ENCODE results near the gene MND1. TPM values are rescaled to one million over a fixed set of nuclear protein-coding genes. Genes with fewer than 3 reads are reported as not detected.
"Not testable (repeated sequence)": the region's sequence is repeated elsewhere in the genome, so short reads cannot be mapped to it uniquely, and the experiment has no call there.

MND1 gene
- polyA plus RNA-seq, 4 donors = 3.8 to 9.3 (median 7.2) TPM; not detected in 1

GRCh38 chr4:153401501-153401900 is 57.0 kb downstream of the MND1 start:
- 96 to 100% (median 97%) methylated on average over 1 of the region's 1 CpG for WGBS, 3 donors
- FAIRE-seq (no peak), DNase-seq (no peak)
- H3K4me1 ChIP-seq (ENCODE audit: control insufficient read depth in 3 of 3, insufficient read depth in 2 of 3, low read depth in 1 of 3, low read length in 2 of 3) = no peaks in the 10 kb centered on the region
- no peak overlapping the region for H3K27ac ChIP-seq (ENCODE audit: low read depth in 1 of 3, low read length in 2 of 3)
- no peak overlapping the region for H3K4me3 ChIP-seq (ENCODE audit: low read depth in 1 of 3, low read length in 3 of 3)
- H3K36me3 ChIP-seq (ENCODE audit: control insufficient read depth in 3 of 3, insufficient read depth in 2 of 3, low read depth in 1 of 3, low read length in 3 of 3) = peaks cover 0 to 2% (median 2%) of the 10 kb centered on the region in 3 donors
- no peaks in the 10 kb centered on the region for H3K27me3 ChIP-seq (ENCODE audit: control insufficient read depth in 3 of 3, insufficient read depth in 3 of 3, low read length in 3 of 3)
- peaks cover 0 to 3% of the 10 kb centered on the region in 2 donors for H3K9me3 ChIP-seq (ENCODE audit: control insufficient read depth in 2 of 2, insufficient read depth in 1 of 2, low read depth in 1 of 2, low read length in 1 of 2)

- DNase-seq = no peak
- Histone ChIP-seq H3K4me1 (ENCODE audit: control insufficient read depth in 3 of 3, insufficient read depth in 2 of 3, low read depth in 1 of 3, low read length in 2 of 3) (no peaks in the 10 kb centered on the region), H3K27ac (ENCODE audit: low read depth in 1 of 3, low read length in 2 of 3) (no peak overlapping the region), H3K9me3 (ENCODE audit: control insufficient read depth in 2 of 2, insufficient read depth in 1 of 2, low read depth in 1 of 2, low read length in 1 of 2) (peaks cover 0 to 5% of the 10 kb centered on the region in 2 donors), H3K36me3 (ENCODE audit: control insufficient read depth in 3 of 3, insufficient read depth in 2 of 3, low read depth in 1 of 3, low read length in 3 of 3) (peaks cover 0 to 2% (median 2%) of the 10 kb centered on the region in 3 donors), H3K27me3 (ENCODE audit: control insufficient read depth in 3 of 3, insufficient read depth in 3 of 3, low read length in 3 of 3) (no peaks in the 10 kb centered on the region), H3K4me3 (ENCODE audit: low read depth in 1 of 3, low read length in 3 of 3) (no peak overlapping the region)
- FAIRE-seq = no peak
- 87 to 93% (median 92%) methylated on average over 2 of the region's 2 CpGs for WGBS, 3 donors
These were observed 57.9 kb downstream of the MND1 start for GRCh38 chr4:153402366-153402765.

DNA sequence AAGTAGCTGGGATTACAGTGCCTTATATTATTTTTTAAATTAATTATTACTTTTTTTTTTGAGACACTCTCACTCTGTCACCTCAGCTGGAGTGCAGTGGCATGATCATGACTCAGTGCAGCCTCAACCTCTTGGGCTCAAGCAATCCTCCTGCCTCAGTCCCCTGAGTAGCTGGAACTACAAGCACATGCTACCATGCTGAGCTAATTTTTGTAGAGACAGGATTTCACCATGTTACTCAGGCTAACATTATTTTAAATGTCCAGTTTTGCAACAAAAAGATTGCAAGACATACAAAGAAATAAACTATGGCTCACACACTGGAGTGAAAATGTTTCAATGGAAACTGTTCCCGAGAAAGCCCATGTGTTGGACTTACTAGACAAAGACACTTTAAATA is 59.2 kb downstream of the MND1 start:
- no peak for DNase-seq
- 94 to 100% (median 100%) methylated on average over 1 of the region's 1 CpG for WGBS, 3 donors
- FAIRE-seq = no peak

GRCh38 chr4:153407906-153408305 is 63.4 kb downstream of the MND1 start:
- Histone ChIP-seq H3K36me3 (ENCODE audit: control insufficient read depth in 3 of 3, insufficient read depth in 2 of 3, low read depth in 1 of 3, low read length in 3 of 3) (peaks cover 0 to 3% (median 0%) of the 10 kb centered on the region in 3 donors), H3K4me1 (ENCODE audit: control insufficient read depth in 3 of 3, insufficient read depth in 2 of 3, low read depth in 1 of 3, low read length in 2 of 3) (no peaks in the 10 kb centered on the region), H3K27me3 (ENCODE audit: control insufficient read depth in 3 of 3, insufficient read depth in 3 of 3, low read length in 3 of 3) (no peaks in the 10 kb centered on the region), H3K27ac (ENCODE audit: low read depth in 1 of 3, low read length in 2 of 3) (no peak overlapping the region), H3K4me3 (ENCODE audit: low read depth in 1 of 3, low read length in 3 of 3) (no peak overlapping the region), H3K9me3 (ENCODE audit: control insufficient read depth in 2 of 2, insufficient read depth in 1 of 2, low read depth in 1 of 2, low read length in 1 of 2) (peaks cover 0 to 6% of the 10 kb centered on the region in 2 donors)
- WGBS, 3 donors = 97 to 100% (median 98%) methylated on average over 3 of the region's 3 CpGs
- FAIRE-seq (no peak), DNase-seq (no peak)

More for the DNA sequence above, 59.2 kb downstream of the MND1 start:
- Histone ChIP-seq H3K9me3 (ENCODE audit: control insufficient read depth in 2 of 2, insufficient read depth in 1 of 2, low read depth in 1 of 2, low read length in 1 of 2) (peaks cover 0 to 8% of the 10 kb centered on the region in 2 donors), H3K27ac (ENCODE audit: low read depth in 1 of 3, low read length in 2 of 3) (no peak overlapping the region), H3K4me1 (ENCODE audit: control insufficient read depth in 3 of 3, insufficient read depth in 2 of 3, low read depth in 1 of 3, low read length in 2 of 3) (no peaks in the 10 kb centered on the region), H3K27me3 (ENCODE audit: control insufficient read depth in 3 of 3, insufficient read depth in 3 of 3, low read length in 3 of 3) (no peaks in the 10 kb centered on the region), H3K36me3 (ENCODE audit: control insufficient read depth in 3 of 3, insufficient read depth in 2 of 3, low read depth in 1 of 3, low read length in 3 of 3) (peaks cover 0 to 3% (median 0%) of the 10 kb centered on the region in 3 donors), H3K4me3 (ENCODE audit: low read depth in 1 of 3, low read length in 3 of 3) (no peak overlapping the region)

DNA sequence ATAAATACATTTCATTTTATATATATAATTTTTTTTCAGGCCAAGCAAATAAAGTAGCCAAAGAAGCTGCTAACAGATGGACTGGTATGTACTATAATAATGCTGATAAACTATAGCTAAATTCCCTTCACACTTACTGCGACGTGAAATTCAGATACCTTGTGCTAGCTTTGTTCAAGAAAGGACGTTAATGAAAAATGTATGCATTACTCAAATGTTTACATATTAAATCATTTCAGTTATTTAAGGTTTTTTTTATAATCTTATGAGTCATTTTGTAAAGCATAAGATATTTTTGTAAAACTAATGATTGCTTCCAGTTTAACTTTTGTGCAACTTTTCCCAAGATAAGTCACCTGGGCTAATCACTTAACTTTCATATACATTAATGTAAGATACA is 64.4 kb downstream of the MND1 start:
- no peaks in the 10 kb centered on the region for H3K4me1 ChIP-seq (ENCODE audit: control insufficient read depth in 3 of 3, insufficient read depth in 2 of 3, low read depth in 1 of 3, low read length in 2 of 3)
- H3K27me3 ChIP-seq (ENCODE audit: control insufficient read depth in 3 of 3, insufficient read depth in 3 of 3, low read length in 3 of 3) = no peaks in the 10 kb centered on the region
- H3K36me3 ChIP-seq (ENCODE audit: control insufficient read depth in 3 of 3, insufficient read depth in 2 of 3, low read depth in 1 of 3, low read length in 3 of 3) = peaks cover 0 to 3% (median 0%) of the 10 kb centered on the region in 3 donors
- FAIRE-seq = no peak
- peaks cover 0 to 5% of the 10 kb centered on the region in 2 donors for H3K9me3 ChIP-seq (ENCODE audit: control insufficient read depth in 2 of 2, insufficient read depth in 1 of 2, low read depth in 1 of 2, low read length in 1 of 2)
- no peak overlapping the region for H3K4me3 ChIP-seq (ENCODE audit: low read depth in 1 of 3, low read length in 3 of 3)
- DNase-seq = no peak
- WGBS, 3 donors = 92 to 96% (median 94%) methylated on average over 3 of the region's 3 CpGs
- H3K27ac ChIP-seq (ENCODE audit: low read depth in 1 of 3, low read length in 2 of 3) = no peak overlapping the region

DNA sequence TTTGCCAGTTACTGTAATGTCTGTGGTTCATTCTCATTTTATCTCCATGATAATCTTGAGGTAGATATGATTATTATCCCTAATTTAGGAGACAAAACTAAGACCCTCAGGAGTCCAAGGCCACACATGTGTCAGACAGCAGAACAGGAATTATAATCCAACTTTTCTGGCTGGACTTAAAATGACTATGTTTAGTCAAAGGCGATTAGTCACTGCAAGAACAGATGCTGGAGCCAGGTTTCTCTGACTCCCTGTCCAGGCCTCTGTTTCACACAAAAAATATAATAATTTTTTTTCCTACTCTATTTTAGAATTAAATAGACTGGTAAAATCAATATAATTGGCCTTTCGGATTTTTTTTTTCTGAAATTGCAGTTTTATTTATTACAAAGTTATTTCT is 64.9 kb downstream of the MND1 start:
- FAIRE-seq = no peak
- WGBS, 3 donors = 73 to 93% (median 91%) methylated on average over 2 of the region's 2 CpGs
- DNase-seq = no peak

GRCh38 chr4:153409924-153410501 is 65.5 kb downstream of the MND1 start:
- Histone ChIP-seq H3K4me3 (ENCODE audit: low read depth in 1 of 3, low read length in 3 of 3) (no peak overlapping the region), H3K27me3 (ENCODE audit: control insufficient read depth in 3 of 3, insufficient read depth in 3 of 3, low read length in 3 of 3) (no peaks in the 10 kb centered on the region), H3K4me1 (ENCODE audit: control insufficient read depth in 3 of 3, insufficient read depth in 2 of 3, low read depth in 1 of 3, low read length in 2 of 3) (no peaks in the 10 kb centered on the region), H3K27ac (ENCODE audit: low read depth in 1 of 3, low read length in 2 of 3) (no peak overlapping the region), H3K36me3 (ENCODE audit: control insufficient read depth in 3 of 3, insufficient read depth in 2 of 3, low read depth in 1 of 3, low read length in 3 of 3) (peaks cover 0 to 3% (median 0%) of the 10 kb centered on the region in 3 donors), H3K9me3 (ENCODE audit: control insufficient read depth in 2 of 2, insufficient read depth in 1 of 2, low read depth in 1 of 2, low read length in 1 of 2) (peaks cover 0 to 5% of the 10 kb centered on the region in 2 donors)
- WGBS, 3 donors = 82 to 88% (median 84%) methylated on average over 4 of the region's 4 CpGs
- DNase-seq (no peak), FAIRE-seq (no peak)

More for the DNA sequence above, 64.9 kb downstream of the MND1 start:
- H3K4me1 ChIP-seq (ENCODE audit: control insufficient read depth in 3 of 3, insufficient read depth in 2 of 3, low read depth in 1 of 3, low read length in 2 of 3) = no peaks in the 10 kb centered on the region
- H3K27ac ChIP-seq (ENCODE audit: low read depth in 1 of 3, low read length in 2 of 3) = no peak overlapping the region
- no peaks in the 10 kb centered on the region for H3K27me3 ChIP-seq (ENCODE audit: control insufficient read depth in 3 of 3, insufficient read depth in 3 of 3, low read length in 3 of 3)
- no peak overlapping the region for H3K4me3 ChIP-seq (ENCODE audit: low read depth in 1 of 3, low read length in 3 of 3)
- H3K36me3 ChIP-seq (ENCODE audit: control insufficient read depth in 3 of 3, insufficient read depth in 2 of 3, low read depth in 1 of 3, low read length in 3 of 3) = peaks cover 0 to 3% (median 0%) of the 10 kb centered on the region in 3 donors
- peaks cover 0 to 5% of the 10 kb centered on the region in 2 donors for H3K9me3 ChIP-seq (ENCODE audit: control insufficient read depth in 2 of 2, insufficient read depth in 1 of 2, low read depth in 1 of 2, low read length in 1 of 2)

DNA sequence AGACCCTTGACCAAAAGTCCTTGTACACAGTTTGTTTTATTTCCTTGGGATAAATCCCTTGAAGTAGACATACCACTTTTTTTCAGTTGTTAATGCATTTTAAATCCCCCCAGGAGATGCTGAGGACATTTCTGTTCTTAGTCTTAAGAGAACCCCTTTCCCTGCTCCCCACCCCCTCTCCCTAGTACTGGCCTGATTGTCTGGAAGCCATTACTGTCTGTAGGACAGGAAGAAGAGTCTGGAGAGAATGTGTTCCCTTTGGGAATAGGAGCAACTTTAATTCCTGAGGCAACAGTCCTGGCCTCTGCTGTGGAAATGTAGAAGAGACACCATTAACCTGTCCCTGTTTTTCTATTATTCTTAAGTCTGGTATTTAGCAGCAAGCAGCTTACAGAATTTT is 69.4 kb downstream of the MND1 start:
- Histone ChIP-seq H3K4me3 (ENCODE audit: low read depth in 1 of 3, low read length in 3 of 3) (no peak overlapping the region), H3K27me3 (ENCODE audit: control insufficient read depth in 3 of 3, insufficient read depth in 3 of 3, low read length in 3 of 3) (no peaks in the 10 kb centered on the region), H3K9me3 (ENCODE audit: control insufficient read depth in 2 of 2, insufficient read depth in 1 of 2, low read depth in 1 of 2, low read length in 1 of 2) (no peaks in the 10 kb centered on the region), H3K27ac (ENCODE audit: low read depth in 1 of 3, low read length in 2 of 3) (no peak overlapping the region), H3K36me3 (ENCODE audit: control insufficient read depth in 3 of 3, insufficient read depth in 2 of 3, low read depth in 1 of 3, low read length in 3 of 3) (no peaks in the 10 kb centered on the region), H3K4me1 (ENCODE audit: control insufficient read depth in 3 of 3, insufficient read depth in 2 of 3, low read depth in 1 of 3, low read length in 2 of 3) (no peaks in the 10 kb centered on the region)
- FAIRE-seq = no peak
- no peak for DNase-seq

- not testable (repeated sequence) for DNase-seq; H3K4me1 ChIP-seq (ENCODE audit: control insufficient read depth in 3 of 3, insufficient read depth in 2 of 3, low read depth in 1 of 3, low read length in 2 of 3); H3K36me3 ChIP-seq (ENCODE audit: control insufficient read depth in 3 of 3, insufficient read depth in 2 of 3, low read depth in 1 of 3, low read length in 3 of 3); FAIRE-seq; H3K27me3 ChIP-seq (ENCODE audit: control insufficient read depth in 3 of 3, insufficient read depth in 3 of 3, low read length in 3 of 3); H3K27ac ChIP-seq (ENCODE audit: low read depth in 1 of 3, low read length in 2 of 3); H3K4me3 ChIP-seq (ENCODE audit: low read depth in 1 of 3, low read length in 3 of 3); H3K9me3 ChIP-seq (ENCODE audit: control insufficient read depth in 2 of 2, insufficient read depth in 1 of 2, low read depth in 1 of 2, low read length in 1 of 2)
- 78 to 92% (median 91%) methylated on average over 8 of the region's 8 CpGs for WGBS, 3 donors
These were observed 72.0 kb downstream of the MND1 start for GRCh38 chr4:153416456-153416855.

Data from small intestine (tissue), 7 donors.